Measurements from ENCODE around the gene ATP6V0D1.

- TF ChIP-seq ZNF211 (tag by site-specific recombination; IDR thresholded peaks at IDR 0.05; ENCODE audit: low read depth): no peak
- TF ChIP-seq SALL2 (tag by site-specific recombination; IDR thresholded peaks at IDR 0.05; ENCODE audit: borderline replicate concordance): no peak
- TF ChIP-seq MZF1 (tag by site-specific recombination; IDR thresholded peaks at IDR 0.05; ENCODE audit: borderline replicate concordance): no peak
Observed at GRCh38 chr16:67389911-67390815, 90.8 kb downstream of the ATP6V0D1 start.
